Measurements from ENCODE around the gene IRF8.

IRF8 gene

GRCh38 chr16:85967111-85967510 is 68.1 kb downstream of the IRF8 start (continued):
- TF ChIP-seq PATZ1 (CRISPR knock-in tag; IDR thresholded peaks at IDR 0.05; ENCODE audit: borderline replicate concordance), result no peak

GRCh38 chr16:85968041-85968920 is 69.3 kb downstream of the IRF8 start:
- TF ChIP-seq ZFP3 (CRISPR knock-in tag; IDR thresholded peaks at IDR 0.05) (no peak), TOX (CRISPR knock-in tag; IDR thresholded peaks at IDR 0.05; ENCODE audit: borderline replicate concordance) (no peak)
- ATAC-seq, result no peak

GRCh38 chr16:85969159-85969558 is 70.2 kb downstream of the IRF8 start:
- ATAC-seq, result no peak
- TF ChIP-seq ZNF565 (CRISPR knock-in tag; conservative IDR thresholded peaks at IDR 0.05; ENCODE audit: low read depth) (no peak), OSR1 (CRISPR knock-in tag; IDR thresholded peaks at IDR 0.05) (no peak), CSDC2 (CRISPR knock-in tag; IDR thresholded peaks at IDR 0.05) (no peak), GLIS3 (CRISPR knock-in tag; IDR thresholded peaks at IDR 0.05) (no peak), POU6F1 (CRISPR knock-in tag; IDR thresholded peaks at IDR 0.05; ENCODE audit: borderline replicate concordance, low read depth) (no peak), ISL1 (CRISPR knock-in tag; IDR thresholded peaks at IDR 0.05) (no peak), RARB (CRISPR knock-in tag; IDR thresholded peaks at IDR 0.05) (no peak), ARNTL (CRISPR knock-in tag; IDR thresholded peaks at IDR 0.05; ENCODE audit: borderline replicate concordance, low read depth) (no peak), BACH2 (CRISPR knock-in tag; IDR thresholded peaks at IDR 0.05; ENCODE audit: borderline replicate concordance) (no peak), CSRNP3 (CRISPR knock-in tag; IDR thresholded peaks at IDR 0.05) (no peak), ZFP3 (CRISPR knock-in tag; IDR thresholded peaks at IDR 0.05) (no peak), PATZ1 (CRISPR knock-in tag; IDR thresholded peaks at IDR 0.05; ENCODE audit: borderline replicate concordance) (no peak), TCF4 (CRISPR knock-in tag; IDR thresholded peaks at IDR 0.05; ENCODE audit: borderline replicate concordance) (no peak), ZC3H10 (CRISPR knock-in tag; IDR thresholded peaks at IDR 0.05) (no peak), CREB5 (CRISPR knock-in tag; IDR thresholded peaks at IDR 0.05; ENCODE audit: low read depth) (no peak)

GRCh38 chr16:85969591-85969990 is 70.6 kb downstream of the IRF8 start:
- ATAC-seq, result no peak
- TF ChIP-seq CSRNP3 (CRISPR knock-in tag; IDR thresholded peaks at IDR 0.05) (no peak), ISL1 (CRISPR knock-in tag; IDR thresholded peaks at IDR 0.05) (no peak), ZNF70 (CRISPR knock-in tag; IDR thresholded peaks at IDR 0.05) (no peak), ZNF565 (CRISPR knock-in tag; conservative IDR thresholded peaks at IDR 0.05; ENCODE audit: low read depth) (no peak), ZC3H10 (CRISPR knock-in tag; IDR thresholded peaks at IDR 0.05) (no peak), TCF4 (CRISPR knock-in tag; IDR thresholded peaks at IDR 0.05; ENCODE audit: borderline replicate concordance) (no peak), ESRRG (CRISPR knock-in tag; IDR thresholded peaks at IDR 0.05) (no peak), ZFP30 (CRISPR knock-in tag; IDR thresholded peaks at IDR 0.05) (no peak), ZFP3 (CRISPR knock-in tag; IDR thresholded peaks at IDR 0.05) (no peak), OSR1 (CRISPR knock-in tag; IDR thresholded peaks at IDR 0.05) (no peak), ZNF8 (CRISPR knock-in tag; IDR thresholded peaks at IDR 0.05) (no peak), TSHZ2 (CRISPR knock-in tag; IDR thresholded peaks at IDR 0.05) (no peak), TOX (CRISPR knock-in tag; IDR thresholded peaks at IDR 0.05; ENCODE audit: borderline replicate concordance) (no peak), RARB (CRISPR knock-in tag; IDR thresholded peaks at IDR 0.05) (no peak)
